GM18526 (cell line): ENCODE data around the gene RNF39.

Source experiments
- POLR2A ChIP-seq: IDR thresholded peaks from 3 replicates; pipeline ENCODE4 v1.6.1; 2011; ENCODE audit not compliant: insufficient read length; ENCODE audit errors: extremely low read depth

Gene RNF39, protein sequence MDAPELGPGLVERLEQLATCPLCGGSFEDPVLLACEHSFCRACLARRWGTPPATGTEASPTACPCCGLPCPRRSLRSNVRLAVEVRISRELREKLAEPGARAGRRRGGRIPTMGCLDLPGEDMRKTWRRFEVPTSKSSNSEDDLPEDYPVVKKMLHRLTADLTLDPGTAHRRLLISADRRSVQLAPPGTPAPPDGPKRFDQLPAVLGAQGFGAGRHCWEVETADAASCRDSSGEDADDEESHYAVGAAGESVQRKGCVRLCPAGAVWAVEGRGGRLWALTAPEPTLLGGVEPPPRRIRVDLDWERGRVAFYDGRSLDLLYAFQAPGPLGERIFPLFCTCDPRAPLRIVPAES

GRCh38 chr6:30075094-30075789 lies at the start of gene RNF39:
Gene RNF39 (minus strand): TSS chr6:30075769. CDS start chr6:30075585, 184 bp downstream.
- no peak for TF ChIP-seq POLR2A

- TF ChIP-seq POLR2A = no peak
These were observed 46.9 kb upstream of the RNF39 start for GRCh38 chr6:30122515-30122914.

DNA sequence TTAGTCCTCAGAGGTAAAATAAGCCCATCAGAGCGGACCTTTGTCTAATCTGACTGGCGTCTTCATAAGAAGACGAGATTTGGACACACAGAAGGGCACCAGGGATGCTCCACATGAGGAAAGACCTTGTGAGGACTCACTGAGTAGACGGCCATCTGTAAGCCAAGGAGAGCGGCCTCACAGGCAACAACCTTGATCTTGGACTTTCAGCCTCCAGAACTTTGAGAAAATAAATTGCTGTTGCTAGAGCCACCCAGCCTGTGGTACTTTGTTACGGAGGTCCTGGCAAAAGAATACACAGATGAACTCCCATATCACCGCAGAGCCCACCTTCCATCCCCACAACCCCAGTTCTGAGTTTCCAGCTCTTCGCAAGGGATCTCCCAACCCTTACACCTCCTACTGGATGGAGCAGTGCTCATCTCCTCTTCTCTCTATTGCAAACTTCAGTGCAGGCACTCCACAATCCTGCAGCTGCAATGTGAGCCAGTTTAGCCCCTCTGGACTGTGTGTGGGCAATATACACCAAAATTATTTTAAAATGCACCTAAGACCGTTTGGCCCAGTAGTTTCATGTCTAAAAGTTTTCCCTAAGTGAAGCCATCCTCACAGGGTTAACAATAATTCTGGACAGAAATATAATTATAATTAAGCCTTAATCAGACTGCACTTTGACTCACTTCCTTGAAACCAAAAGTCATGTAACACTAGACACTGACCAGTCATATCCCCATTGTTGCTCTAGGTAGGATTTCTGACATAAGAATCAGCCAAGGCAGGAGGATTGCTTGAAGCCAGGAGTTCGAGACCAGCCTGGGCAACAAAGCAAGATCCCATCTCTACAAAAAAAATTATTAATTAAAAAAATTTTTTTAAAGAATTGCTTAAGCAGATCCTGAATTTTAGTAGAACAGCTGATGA lies 46.1 kb upstream of the RNF39 start:
- no peak for TF ChIP-seq POLR2A

- no peak for TF ChIP-seq POLR2A
These were observed 41.2 kb upstream of the RNF39 start for GRCh38 chr6:30116724-30117123.

- TF ChIP-seq POLR2A = no peak
These were observed 38.3 kb upstream of the RNF39 start for GRCh38 chr6:30113841-30114240.

DNA sequence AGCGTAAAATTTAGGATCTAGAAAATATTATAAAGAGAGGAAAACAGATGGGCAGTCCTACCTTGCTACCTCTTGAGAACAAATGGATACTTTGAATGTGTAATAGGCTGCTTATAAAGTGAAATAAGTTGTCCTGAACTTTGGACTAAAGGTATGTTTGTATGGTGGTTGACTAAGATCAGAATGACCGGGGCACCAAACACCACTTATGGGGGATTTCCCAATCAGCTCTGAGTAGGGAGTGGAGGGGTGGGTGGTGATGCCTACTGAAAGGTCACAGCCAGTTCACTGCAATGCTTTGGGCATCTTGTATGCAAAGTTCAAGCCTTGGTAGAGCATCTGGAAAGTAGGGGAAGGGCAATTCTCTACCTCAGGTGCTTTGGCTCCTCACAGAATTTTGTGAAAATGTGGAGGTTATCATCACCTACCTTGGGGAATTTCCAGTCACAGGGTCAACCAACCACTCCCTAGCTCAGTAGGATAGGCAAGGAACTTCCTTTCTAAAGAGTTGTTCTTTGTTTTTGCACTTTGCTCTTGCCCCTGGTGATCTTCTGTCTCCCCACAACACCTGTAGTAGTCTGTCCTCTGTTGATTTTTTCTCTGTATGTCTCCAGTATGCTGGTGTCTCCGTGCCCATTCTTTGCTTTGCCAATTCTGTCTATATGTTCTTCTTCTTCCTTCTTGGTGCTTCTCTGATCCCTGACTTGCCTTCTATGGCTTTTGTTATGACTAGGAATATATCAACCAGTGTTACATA lies 37.6 kb upstream of the RNF39 start, which contains the start of gene TRIM31:
Gene TRIM31 (minus strand): TSS at position 88 of the 757 bp plus-strand sequence. CDS start 285 bp downstream, outside the sequence.
- TF ChIP-seq POLR2A = no peak

DNA sequence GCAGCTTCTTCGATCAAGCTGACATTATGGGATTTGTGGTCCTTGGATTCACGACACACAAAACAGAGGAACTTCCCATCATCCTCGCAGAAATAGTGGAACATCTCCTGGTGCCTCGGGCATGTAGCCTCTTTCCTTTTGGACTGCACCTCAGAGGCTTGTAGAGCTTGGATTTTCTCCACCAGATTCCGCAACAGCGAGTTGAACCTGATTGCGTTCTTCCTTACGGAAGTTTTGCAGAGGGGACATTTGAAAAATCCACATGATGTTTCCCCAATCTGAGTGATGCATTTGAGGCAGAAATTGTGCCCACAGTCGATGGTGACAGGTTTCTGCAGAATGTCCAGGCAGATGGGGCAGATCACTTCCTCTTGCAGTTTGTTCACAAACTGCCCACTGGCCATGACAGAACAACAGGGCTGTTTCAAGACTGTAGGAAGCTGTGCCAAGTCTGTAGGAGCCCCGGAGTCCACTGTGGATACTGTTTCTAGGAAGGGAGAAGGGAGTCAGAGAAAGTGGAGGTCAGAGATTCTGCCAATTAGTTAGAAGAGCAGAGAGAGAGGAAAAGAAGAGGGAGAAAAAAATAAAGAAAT lies 36.9 kb upstream of the RNF39 start:
- no peak for TF ChIP-seq POLR2A

DNA sequence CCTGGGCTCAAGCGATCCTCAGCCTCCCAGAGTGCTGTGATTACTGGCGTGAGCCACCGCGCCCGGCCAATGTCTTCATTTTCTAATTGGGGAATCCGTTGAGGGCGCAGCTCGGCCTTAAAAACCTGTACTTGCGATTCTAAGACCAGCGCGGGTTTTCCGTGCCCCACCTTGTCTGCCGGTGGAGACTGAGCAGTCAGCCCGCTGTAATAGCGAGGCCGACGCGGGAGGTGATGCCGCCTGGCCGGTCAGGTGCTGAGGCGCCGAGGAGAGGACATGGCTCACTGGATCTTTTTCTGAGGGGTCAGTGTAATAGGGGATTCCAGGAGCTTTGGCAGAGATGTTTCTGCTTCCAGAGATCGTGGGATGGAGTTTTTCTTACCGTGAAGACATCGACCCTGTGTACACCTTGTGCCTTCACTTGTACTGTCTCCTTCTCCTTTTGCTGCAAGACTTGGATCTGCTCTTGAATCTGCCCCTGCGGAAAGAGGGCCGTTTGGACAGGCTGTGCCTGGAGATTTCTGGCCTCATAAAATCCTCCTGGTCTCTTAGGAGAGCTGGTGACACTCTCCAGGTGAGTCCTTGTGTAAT lies 35.8 kb upstream of the RNF39 start:
- no peak for TF ChIP-seq POLR2A

- TF ChIP-seq POLR2A = no peak
These were observed 29.1 kb upstream of the RNF39 start for GRCh38 chr6:30104661-30105060.

- no peak for TF ChIP-seq POLR2A
These were observed 28.3 kb upstream of the RNF39 start for GRCh38 chr6:30103872-30104179.

DNA sequence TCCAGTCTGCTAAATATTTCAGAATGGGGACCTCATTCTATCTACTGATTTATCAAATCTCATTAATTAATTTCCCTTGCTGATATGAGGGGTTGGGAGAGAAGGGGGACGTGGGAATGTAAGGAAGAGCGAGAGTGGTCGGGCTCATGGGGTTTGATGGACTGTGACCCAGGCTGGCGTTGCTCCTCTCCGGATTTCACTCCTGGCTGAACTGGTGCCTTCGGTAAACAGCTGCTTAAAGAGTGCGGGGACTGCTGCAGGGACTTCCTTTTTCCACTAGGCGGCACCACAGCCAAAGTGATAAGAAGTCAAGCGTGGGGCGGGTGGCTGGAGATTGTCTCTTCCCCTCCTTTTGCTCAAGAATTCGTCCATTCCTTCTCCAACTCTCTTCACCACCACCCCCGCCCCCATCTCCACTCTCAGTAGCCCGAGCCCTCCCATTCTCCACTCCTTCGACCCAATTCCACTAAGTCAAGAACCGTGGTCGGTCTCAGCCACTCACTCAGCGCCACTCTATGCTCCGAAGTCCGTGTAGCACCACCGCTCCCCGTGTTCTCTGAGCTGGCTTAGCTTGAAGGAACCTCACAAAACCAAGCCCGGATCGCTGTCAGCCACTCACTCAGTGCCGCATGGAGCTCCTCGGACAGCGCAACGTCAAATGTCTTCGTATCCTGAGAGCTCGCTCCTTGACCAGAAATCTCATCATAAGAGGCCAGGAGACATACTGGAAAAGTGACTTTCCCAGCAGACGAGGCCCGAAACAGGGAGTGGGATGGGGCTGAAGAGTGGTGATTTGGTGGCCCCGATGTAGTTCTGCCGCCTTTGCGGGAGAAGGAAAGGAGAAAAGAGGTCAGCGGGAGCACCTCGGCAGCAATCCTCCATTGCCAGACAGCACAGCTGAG lies 27.7 kb upstream of the RNF39 start:
- TF ChIP-seq POLR2A = no peak

DNA sequence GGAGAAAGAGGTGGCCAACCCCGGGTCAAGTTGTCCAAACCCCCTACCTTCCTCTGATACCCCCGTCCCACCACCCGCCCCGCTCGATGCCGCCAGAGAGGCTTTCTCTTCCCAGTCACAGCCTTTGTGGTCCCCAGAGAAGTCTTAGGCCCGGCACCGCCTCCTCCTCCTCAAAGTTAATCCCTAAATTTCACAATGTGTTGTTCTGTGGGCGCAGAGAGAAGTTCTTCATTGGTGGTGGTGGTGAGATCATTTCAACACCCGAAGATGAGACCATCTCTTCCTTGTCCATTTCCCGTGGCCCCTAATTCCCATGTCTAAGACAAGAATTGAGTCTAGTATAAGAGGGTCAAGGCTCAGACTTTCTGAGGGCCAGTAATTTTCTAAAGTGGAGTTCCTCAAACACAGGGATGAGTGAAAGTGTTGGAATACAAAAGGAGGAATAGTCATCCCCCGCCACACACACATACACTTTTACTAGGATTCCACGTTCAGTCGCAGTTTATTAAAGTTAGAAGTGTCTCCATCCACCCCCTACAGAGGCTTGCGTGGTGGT lies 26.9 kb upstream of the RNF39 start:
- no peak for TF ChIP-seq POLR2A

GRCh38 chr6:30101444-30102413 lies 26.2 kb upstream of the RNF39 start:
- no peak for TF ChIP-seq POLR2A
